SK-N-SH treated with all-trans-retinoic acid at 6 μM for 48 hours (cell line): ENCODE data around the gene DEPP1.

Source experiments
- ATAC-seq: fragments of 200-7000 bp; cut with Tn5 transposase; 3 replicates; pipeline ENCODE4 v1.9.1; 2020; ENCODE audit warnings: mild to moderate bottlenecking, moderate library complexity
- BACH2 ChIP-seq: fragments of 250-450 bp; sonication (Bioruptor Pico); IDR thresholded peaks from 2 replicates; pipeline ENCODE4 v1.9.0; 2021; ENCODE audit warnings: mild to moderate bottlenecking, borderline replicate concordance
- CREB5 ChIP-seq: fragments of 250-450 bp; sonication (Bioruptor Pico); IDR thresholded peaks from 2 replicates; pipeline ENCODE4 v1.5.1; 2020; ENCODE audit warnings: low read depth, mild to moderate bottlenecking, moderate library complexity
- ESRRG ChIP-seq: fragments of 250-450 bp; sonication (Bioruptor Pico); IDR thresholded peaks from 2 replicates; pipeline ENCODE4 v1.6.1; 2021; ENCODE audit warnings: mild to moderate bottlenecking
- GLIS3 ChIP-seq: fragments of 250-450 bp; sonication (Bioruptor Pico); IDR thresholded peaks from 2 replicates; pipeline ENCODE4 v1.5.0; 2020; ENCODE audit warnings: mild to moderate bottlenecking, moderate library complexity
- ISL1 ChIP-seq: fragments of 250-450 bp; sonication (Bioruptor Pico); IDR thresholded peaks from 2 replicates; pipeline ENCODE4 v2.1.2; 2022; ENCODE audit warnings: mild to moderate bottlenecking, moderate library complexity
- OSR1 ChIP-seq: fragments of 250-450 bp; sonication (Bioruptor Pico); IDR thresholded peaks from 2 replicates; pipeline ENCODE4 v1.8.0; 2022; ENCODE audit warnings: moderate library complexity, mild to moderate bottlenecking, inconsistent platforms
- PPARA ChIP-seq: fragments of 250-450 bp; sonication (Bioruptor Pico); IDR thresholded peaks from 2 replicates; pipeline ENCODE4 v1.5.0; 2020; ENCODE audit warnings: mild to moderate bottlenecking, borderline replicate concordance
- SNAI2 ChIP-seq: fragments of 250-450 bp; sonication (Bioruptor Pico); IDR thresholded peaks from 2 replicates; pipeline ENCODE4 v1.5.0; 2020; ENCODE audit warnings: mild to moderate bottlenecking, moderate library complexity
- TOX ChIP-seq: fragments of 250-450 bp; sonication (Bioruptor Pico); IDR thresholded peaks from 2 replicates; pipeline ENCODE4 v1.8.0; 2021; ENCODE audit warnings: mild to moderate bottlenecking, moderate library complexity, borderline replicate concordance
- ZC3H10 ChIP-seq: fragments of 250-450 bp; sonication (Bioruptor Pico); IDR thresholded peaks from 2 replicates; pipeline ENCODE4 v1.5.1; 2021; ENCODE audit warnings: mild to moderate bottlenecking, moderate library complexity
- ZFP30 ChIP-seq: fragments of 450-650 bp; formaldehyde crosslinking; IDR thresholded peaks from 2 replicates; pipeline ENCODE4 v1.5.0; 2022; ENCODE audit warnings: mild to moderate bottlenecking, moderate library complexity
- ZNF565 ChIP-seq: fragments of 450-650 bp; formaldehyde crosslinking; conservative IDR thresholded peaks from 2 replicates; pipeline ENCODE4 v1.5.0; 2020; ENCODE audit warnings: low read depth, mild to moderate bottlenecking, moderate library complexity
- ZNF70 ChIP-seq: fragments of 450-650 bp; formaldehyde crosslinking; IDR thresholded peaks from 2 replicates; pipeline ENCODE4 v1.5.0; 2020; ENCODE audit warnings: mild to moderate bottlenecking, moderate library complexity
- ZNF8 ChIP-seq: fragments of 450-650 bp; formaldehyde crosslinking; IDR thresholded peaks from 2 replicates; pipeline ENCODE4 v1.5.0; 2020; ENCODE audit warnings: mild to moderate bottlenecking, moderate library complexity
- TF ChIP-seq, protein P1 (sequence below): fragments of 250-450 bp; sonication (Bioruptor Pico); IDR thresholded peaks from 2 replicates; pipeline ENCODE4 v1.8.0; 2020; ENCODE audit warnings: mild to moderate bottlenecking, moderate library complexity, borderline replicate concordance
- TF ChIP-seq, protein P2 (sequence below): fragments of 250-450 bp; sonication (Bioruptor Pico); IDR thresholded peaks from 2 replicates; pipeline ENCODE4 v1.5.1; 2021; ENCODE audit warnings: mild to moderate bottlenecking, moderate library complexity
- TF ChIP-seq, protein P3 (sequence below): fragments of 250-450 bp; sonication (Bioruptor Pico); IDR thresholded peaks from 2 replicates; pipeline ENCODE4 v1.8.0; 2021; ENCODE audit warnings: low read depth, mild to moderate bottlenecking, moderate library complexity, borderline replicate concordance

The DEPP1 gene

DNA sequence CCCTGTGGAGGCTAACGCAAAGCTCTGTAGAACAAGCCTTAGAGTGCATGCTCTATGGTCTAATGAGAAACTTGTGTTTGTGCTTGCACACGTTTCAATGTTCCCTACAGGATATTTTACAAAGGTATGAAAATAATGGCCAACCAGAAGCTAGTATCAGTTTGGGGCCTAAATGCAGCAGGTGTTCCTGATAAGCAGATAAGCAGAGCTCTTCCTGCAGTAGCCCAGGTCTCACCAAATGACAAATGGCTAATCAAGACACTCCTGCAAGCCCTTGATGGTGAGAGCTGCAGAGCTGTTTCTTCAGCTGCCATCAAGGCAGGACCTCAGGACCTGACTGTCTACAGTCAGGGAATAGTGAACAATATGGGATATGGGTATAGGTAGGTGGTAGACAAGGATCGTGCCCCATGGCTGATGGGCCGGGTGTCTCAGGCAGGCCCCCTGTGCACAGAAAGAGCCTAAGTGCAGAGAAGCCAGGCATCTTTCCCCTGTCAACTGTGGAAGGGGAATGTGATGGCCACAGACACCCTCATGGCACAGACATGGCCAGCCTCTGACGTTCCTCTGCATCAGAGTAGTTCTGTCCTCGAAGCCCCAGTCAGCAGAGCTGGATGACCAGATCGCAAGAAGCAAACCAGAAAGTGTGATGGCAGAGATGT, 42.2 kb downstream of the DEPP1 start:
- no peak for TF ChIP-seq GLIS3 (CRISPR knock-in tag)
- TF ChIP-seq, protein P1, sequence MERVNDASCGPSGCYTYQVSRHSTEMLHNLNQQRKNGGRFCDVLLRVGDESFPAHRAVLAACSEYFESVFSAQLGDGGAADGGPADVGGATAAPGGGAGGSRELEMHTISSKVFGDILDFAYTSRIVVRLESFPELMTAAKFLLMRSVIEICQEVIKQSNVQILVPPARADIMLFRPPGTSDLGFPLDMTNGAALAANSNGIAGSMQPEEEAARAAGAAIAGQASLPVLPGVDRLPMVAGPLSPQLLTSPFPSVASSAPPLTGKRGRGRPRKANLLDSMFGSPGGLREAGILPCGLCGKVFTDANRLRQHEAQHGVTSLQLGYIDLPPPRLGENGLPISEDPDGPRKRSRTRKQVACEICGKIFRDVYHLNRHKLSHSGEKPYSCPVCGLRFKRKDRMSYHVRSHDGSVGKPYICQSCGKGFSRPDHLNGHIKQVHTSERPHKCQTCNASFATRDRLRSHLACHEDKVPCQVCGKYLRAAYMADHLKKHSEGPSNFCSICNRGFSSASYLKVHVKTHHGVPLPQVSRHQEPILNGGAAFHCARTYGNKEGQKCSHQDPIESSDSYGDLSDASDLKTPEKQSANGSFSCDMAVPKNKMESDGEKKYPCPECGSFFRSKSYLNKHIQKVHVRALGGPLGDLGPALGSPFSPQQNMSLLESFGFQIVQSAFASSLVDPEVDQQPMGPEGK (CRISPR knock-in tag): no peak

DNA sequence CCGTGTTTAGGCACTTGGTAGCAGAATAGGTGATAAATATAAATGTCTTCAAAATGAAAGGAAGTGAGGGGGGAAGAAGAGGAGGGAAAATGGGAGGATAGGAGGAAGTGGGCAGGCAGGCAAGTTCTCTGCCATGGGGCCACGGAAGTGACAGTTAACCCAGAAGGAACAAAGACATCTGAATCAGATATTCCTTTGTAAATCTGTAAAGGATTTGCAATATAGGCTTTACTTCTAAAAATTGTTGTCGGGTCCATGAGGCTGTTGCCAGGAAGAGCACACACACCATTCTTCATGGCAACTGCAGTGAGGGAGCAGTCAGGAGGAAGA, 42.7 kb downstream of the DEPP1 start:
- no peak for ATAC-seq

More for the DNA sequence above, 42.2 kb downstream of the DEPP1 start:
- no peak for ATAC-seq

DNA sequence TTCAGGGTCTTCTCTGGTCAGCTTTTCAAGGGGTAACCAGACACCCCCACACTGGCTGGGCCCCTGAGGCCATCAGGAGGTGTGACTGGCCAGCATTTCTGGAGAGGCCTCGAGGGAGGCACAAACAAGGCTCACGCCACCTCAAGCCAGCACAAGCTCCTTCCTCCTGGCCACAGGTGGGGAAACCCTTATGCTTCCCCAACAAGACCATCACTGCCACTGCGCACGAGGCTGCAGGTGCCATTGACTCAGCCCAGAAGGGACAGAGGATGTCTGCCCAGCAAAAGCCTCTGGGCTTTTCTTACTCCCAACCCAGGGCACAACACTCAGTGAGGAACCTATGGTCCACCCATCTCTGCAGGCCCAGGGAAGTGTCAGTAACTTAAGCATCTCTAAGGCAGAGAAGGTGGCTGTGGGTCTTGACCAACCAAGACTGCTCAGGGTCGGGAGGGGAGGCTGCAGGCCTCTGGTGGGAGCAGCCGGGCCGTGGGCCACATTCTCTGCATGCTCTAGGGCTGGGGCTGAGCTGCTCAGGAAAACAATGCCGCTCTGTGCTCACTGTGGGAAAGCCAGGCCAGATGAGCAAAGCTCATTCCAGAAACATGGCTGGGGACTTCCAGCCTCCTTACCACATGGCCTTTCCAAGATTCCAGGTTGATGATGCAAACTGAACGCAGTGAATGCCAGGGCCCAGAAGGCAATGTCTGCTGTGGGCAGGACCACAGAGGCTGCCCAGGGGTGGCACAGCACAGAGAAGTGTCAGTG, 43.2 kb downstream of the DEPP1 start:
- TF ChIP-seq, protein P2, sequence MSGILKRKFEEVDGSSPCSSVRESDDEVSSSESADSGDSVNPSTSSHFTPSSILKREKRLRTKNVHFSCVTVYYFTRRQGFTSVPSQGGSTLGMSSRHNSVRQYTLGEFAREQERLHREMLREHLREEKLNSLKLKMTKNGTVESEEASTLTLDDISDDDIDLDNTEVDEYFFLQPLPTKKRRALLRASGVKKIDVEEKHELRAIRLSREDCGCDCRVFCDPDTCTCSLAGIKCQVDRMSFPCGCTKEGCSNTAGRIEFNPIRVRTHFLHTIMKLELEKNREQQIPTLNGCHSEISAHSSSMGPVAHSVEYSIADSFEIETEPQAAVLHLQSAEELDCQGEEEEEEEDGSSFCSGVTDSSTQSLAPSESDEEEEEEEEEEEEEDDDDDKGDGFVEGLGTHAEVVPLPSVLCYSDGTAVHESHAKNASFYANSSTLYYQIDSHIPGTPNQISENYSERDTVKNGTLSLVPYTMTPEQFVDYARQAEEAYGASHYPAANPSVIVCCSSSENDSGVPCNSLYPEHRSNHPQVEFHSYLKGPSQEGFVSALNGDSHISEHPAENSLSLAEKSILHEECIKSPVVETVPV: no peak
- 0 out of 2 replicates have a peak, but pooled peaks have one; percentile 13 for TF ChIP-seq SNAI2 (CRISPR knock-in tag)
- TF ChIP-seq ISL1 (CRISPR knock-in tag): peak; percentile 66
- peak; percentile 50 for ATAC-seq

More for the DNA sequence above, 42.7 kb downstream of the DEPP1 start:
- TF ChIP-seq, protein P3, sequence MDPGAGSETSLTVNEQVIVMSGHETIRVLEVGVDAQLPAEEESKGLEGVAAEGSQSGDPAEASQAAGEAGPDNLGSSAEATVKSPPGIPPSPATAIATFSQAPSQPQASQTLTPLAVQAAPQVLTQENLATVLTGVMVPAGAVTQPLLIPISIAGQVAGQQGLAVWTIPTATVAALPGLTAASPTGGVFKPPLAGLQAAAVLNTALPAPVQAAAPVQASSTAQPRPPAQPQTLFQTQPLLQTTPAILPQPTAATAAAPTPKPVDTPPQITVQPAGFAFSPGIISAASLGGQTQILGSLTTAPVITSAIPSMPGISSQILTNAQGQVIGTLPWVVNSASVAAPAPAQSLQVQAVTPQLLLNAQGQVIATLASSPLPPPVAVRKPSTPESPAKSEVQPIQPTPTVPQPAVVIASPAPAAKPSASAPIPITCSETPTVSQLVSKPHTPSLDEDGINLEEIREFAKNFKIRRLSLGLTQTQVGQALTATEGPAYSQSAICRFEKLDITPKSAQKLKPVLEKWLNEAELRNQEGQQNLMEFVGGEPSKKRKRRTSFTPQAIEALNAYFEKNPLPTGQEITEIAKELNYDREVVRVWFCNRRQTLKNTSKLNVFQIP (CRISPR knock-in tag): no peak
- no peak for TF ChIP-seq ZFP30 (CRISPR knock-in tag)
- no peak for TF ChIP-seq ZNF565
- TF ChIP-seq, protein P2: no peak
- no peak for TF ChIP-seq ESRRG
- no peak for TF ChIP-seq ZNF70 (CRISPR knock-in tag)
- no peak for TF ChIP-seq PPARA (CRISPR knock-in tag)
- TF ChIP-seq ZNF8: no peak
- no peak for TF ChIP-seq ISL1 (CRISPR knock-in tag)
- no peak for TF ChIP-seq TOX (CRISPR knock-in tag)
- TF ChIP-seq OSR1 (CRISPR knock-in tag): no peak
- no peak for TF ChIP-seq SNAI2 (CRISPR knock-in tag)
- TF ChIP-seq, protein P1 (CRISPR knock-in tag): no peak
- TF ChIP-seq CREB5: no peak
- no peak for TF ChIP-seq BACH2
- TF ChIP-seq ZC3H10 (CRISPR knock-in tag): no peak
